ENCODE data around the gene PRICKLE1. TPM values are rescaled to one million over a fixed set of nuclear protein-coding genes. Genes with fewer than 3 reads are reported as not detected.

The PRICKLE1 gene
- 9.4 and 11.1 TPM in 2 replicates for total RNA-seq

DNA sequence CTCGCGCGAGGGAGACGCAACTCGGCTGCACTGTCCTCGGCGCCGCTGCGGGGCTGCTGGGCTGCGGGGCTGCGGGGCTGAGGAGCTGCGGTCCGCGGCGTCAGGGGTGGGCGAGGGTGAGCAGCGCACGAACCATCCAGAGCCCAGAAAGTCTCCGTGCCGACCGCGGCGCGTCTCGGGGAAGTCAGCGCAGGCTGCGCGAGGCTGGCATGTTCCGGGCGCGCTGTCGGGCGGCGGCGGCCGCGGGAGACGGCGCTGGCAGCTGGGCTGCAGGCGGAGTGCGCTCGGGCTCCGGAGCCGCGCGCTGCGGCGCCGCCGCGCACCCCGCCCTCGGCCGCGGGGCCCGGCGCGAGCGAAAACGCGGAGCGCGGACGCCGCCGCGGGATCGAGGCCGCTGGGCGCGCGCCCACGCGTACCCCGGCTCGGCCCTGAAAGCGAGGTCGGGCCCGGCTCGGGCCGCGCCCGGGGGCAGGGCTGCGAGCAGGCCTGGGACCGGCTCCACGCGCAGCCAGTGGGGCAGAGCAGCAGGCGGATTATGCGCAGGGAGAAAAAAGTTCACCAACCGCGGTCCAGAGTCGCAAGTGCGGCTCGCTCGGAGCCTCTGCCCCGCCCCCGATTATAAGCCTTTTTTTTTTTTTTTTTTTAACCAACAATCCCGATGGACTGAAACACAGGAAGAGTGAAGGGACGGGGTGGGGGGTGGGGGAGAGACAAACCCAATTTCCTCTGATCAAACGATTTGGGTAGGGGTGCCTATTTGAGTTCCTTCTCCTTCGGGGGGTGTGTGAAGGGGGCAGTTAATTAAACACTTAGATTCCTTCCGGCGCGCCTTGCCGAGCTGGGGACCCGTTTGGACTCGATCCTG is at the start of gene PRICKLE1:
TSS of gene PRICKLE1 (minus strand) at position 282 of the 865 bp plus-strand sequence. CDS start 117,230 bp downstream, outside the sequence.

Measured in mammary microvascular endothelial cell (primary cell).